ENCODE results near the gene DDX41.

The DDX41 gene

DNA sequence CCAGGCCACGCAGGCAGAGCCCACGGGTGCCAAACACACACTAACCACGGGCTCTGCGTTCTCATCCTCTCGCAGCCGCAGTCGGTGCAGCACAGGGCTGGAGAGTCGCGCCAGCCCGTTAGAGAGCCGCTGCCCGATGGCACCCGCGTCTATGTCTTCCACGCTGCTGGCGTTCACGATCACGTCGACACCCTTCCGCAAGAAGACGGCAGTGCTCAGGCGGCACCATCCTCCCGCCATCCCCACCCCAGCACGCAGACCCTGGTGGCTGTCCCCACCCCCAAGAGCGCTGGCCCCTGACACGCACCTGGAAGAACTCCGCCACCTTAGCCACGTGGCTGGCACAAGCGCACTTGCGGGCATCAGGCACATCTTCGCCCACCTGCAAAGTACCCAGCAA, 49.3 kb downstream of the DDX41 start:
- DNase-seq, result no peak

DNA sequence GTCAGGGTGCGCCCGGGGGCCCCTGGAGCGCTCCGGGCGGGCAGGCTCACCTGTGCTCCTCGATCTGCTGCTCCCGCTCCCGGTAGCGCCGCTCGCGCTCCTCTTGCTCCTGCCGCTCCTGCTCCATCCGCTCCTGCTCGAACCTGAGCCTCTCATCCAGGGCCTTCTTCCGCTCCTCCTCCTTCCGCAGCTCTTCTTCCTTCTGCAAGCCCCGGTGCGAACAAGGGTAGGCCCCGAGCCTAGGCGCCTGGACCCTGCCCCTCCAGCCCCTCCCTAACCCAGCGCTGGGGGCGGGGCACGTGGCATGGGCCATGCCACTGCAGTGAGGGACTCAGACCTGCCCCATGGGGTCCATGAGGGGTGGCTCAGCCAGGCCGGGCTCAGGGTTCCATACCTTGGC, 49.9 kb downstream of the DDX41 start:
- no peak for DNase-seq

DNA sequence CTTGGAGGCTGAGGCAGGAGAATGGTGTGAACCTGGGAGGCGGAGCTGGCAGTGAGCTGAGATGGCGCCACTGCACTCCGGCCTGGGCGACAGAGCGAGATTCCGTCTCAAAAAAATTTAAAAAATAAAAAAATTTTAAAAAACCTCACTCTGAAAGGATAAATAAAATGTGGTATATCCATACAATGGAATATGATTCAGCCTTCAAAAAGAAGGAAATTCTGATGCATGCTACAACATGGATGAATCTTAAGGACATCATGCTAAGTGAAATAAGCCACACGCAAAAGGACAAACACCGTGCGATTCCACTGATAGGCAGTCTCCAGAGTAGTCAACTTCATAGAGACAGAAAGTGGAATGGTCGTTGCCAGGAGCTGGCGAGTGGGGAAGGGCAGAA, 51.7 kb downstream of the DDX41 start:
- DNase-seq, result no peak

DNA sequence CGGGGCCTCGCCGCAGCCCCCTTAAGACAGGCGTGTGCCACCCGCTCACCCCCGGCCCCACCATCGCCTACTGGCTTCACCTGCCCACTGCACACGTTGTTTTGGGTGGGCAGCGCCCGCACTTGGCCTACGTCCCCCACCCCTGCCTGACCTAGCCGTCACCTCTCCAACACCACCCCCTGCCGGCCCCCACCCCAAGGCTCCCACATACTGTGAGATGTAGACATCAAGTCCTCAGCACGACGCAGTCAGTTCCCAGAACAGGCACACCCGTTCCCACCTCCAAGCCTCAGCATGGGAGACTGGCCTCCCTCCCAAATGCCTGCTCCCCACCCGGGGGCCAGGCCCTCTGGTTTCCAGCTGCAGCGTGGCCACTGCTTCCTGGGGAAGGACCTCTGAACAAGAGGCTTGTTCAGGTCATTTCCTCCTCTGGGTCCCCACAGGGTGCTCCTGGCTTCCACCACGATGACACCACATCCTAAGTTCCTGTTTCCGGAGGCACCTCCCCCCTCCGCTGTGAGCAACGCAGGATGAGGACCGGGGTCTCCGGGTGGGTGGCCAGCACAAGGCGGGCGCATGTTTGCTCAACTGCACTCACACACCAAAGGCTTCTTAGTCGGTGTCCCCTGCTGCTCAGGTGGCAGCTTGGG, 54.6 kb downstream of the DDX41 start:
- DNase-seq, result no peak
